ENCODE results near the gene SVIP.

SVIP gene, protein sequence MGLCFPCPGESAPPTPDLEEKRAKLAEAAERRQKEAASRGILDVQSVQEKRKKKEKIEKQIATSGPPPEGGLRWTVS

DNA sequence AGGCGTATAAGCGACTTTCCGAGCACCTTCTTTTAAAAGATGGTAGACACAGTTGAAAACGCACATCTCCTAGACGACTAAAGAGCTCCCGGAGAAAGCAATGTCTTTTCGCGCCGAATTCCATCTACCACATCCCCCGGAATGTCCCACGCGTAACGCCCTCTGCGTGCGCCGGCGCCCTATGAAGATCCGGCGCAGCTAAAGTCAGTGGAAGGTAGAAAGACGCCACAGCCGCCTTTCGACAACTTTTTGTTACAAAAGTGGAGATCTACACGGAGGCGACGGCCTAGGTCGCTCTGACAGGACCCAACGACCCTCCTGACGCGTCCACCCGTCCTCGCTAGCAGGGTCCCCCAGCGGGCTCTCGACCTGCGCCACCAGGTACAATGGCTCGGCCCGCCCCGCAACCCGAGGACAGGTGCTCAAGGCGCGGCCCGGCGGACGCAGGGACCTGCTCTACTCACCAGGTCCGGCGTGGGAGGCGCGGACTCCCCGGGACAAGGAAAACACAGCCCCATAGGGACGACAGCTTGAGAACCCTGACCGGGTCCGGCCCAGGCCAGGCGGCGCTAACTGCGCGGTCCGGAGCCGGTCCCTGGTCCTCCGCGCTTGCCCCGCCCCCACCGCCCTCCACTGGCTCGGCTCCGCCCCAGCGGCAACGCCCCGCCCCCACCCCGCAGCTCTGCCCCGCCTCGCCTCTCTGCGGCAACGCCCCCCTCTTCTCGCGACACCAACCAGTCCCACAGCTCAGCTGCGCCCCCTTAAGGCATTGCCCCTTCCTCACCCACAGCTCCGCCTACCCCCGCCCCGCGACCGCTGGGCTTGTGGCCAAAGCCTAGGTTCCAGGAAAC lies at the start of gene SVIP:
Gene SVIP, minus strand, starts transcription at position 571 of the 851 bp plus-strand sequence. Its CDS starts 53 bp downstream, at position 518.
- peak; percentile 85 for DNase-seq

DNA sequence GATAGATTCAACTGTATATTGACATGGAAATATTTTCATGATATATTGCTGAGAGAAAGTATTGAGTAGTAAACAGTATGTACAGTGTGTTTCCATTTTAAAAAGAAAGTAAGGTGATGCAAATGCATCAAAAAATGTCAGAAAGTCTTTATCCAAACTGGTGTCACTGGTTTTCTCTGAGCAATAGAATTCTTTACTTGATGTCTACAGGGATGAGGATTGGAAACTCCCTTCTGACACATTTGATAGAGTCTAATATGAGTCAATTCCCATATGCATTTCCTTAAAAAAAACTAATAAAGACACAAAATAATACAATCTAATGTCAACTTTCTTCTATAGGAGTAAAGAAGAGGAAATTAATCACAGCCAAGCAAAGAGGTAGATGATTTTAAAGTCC lies 49.0 kb upstream of the SVIP start:
- no peak for DNase-seq

DNA sequence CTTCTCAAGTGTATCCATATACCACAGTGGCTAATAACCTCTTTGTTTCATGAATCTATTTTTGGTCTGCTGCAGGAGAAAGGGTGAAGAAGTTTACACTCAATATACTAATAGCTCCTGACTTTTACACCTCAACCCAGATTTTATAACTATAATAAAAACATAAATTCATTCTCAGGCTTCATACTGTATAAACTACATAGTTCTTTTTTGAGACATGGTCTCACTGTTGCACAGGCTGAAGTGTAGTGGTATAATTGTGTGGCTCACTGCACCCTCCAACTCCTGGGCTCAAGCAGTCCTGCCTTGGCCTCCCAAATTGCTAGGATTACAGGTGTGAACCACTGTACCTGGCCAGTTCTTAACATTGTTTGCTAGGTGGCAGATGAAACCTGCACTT lies 48.4 kb upstream of the SVIP start:
- no peak for DNase-seq

DNA sequence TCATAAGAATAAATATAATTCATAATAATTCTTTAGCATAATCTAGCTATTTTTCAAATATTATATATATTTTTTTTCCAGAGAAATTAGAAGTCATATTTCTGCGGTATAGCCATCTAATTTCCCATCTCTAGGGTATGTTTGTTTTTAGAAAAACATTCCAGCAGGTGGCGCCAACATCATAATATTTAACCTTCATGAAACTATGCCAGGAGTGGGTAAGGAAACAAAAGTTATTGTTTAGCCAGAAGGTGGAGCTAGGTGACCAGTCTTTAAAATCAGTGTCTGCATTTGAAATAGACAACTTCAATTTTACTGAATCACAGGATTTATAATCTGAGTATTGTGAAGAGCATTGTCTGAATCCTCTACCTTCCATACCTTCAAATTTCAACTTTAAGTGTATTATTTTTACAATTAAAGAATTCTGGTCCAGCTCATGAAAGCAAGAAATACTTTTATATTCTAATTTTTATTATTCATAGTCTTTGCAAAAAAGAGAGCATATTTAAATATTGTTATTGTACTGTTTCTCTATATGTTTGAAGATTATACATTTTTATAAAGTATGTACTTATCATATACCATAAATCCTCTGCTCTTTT lies 46.4 kb upstream of the SVIP start:
- peak; percentile 84 for DNase-seq

DNA sequence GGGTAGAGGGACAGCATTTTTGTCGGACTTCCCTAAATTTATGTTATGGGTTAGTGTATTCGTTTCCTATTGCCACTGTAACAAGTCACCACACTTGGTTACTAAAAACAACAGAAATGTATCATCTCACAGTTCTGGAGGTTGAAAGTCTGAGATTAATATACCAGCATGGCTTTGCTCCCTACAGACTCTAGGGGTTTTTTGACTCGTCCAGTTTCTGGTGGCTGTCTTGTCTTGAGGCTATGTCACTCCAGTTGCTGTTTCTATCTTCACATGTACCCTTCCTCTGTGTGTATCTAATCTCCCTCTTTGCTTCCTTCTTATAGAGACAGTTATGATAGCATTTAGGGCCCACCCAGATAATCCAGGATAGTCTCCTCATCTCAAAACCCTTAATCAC lies 39.7 kb upstream of the SVIP start:
- no peak for DNase-seq

DNA sequence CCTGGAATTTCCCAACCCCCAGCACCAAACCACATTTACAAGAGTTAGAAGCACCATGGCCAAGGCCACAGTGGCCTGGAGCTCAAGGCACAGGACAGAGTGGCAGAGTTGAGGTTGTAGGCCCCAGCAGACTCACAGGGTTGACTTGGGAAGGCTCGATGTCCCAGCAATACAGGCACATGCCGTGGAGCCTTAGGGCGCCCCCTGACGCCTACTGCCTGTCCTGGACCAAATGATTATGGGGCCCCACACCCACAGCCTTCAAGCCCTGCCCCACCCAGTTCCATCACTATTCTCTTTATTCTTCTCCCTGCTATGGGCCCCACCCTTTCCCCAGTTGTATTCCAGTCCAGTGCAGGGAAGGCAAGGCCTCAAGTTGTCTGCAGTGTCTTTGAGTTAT lies 30.6 kb upstream of the SVIP start, which contains the start of gene CCDC179:
Gene CCDC179, minus strand, starts transcription at position 234 of the 400 bp plus-strand sequence. Its CDS starts 53 bp downstream, at position 181.
- DNase-seq: no peak

DNA sequence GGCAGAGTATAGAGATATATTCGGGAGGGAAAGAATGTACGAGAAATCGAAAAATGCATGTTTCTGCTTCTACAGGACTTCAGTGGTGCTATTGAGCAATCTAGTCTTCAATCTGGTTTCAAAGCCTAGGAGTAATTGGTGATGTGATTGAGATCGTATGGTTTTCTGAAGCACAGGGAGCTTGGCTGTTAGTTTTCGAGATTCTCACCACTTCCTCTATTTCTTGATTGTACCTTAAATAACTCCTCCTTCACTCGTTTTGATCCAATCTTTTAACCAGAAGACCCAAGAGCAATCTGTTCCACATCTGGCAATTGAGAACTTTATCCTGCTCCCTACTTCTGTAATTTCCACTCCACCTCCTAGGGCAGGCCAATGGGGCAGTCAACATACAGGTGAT lies 30.2 kb upstream of the SVIP start:
- DNase-seq: no peak

DNA sequence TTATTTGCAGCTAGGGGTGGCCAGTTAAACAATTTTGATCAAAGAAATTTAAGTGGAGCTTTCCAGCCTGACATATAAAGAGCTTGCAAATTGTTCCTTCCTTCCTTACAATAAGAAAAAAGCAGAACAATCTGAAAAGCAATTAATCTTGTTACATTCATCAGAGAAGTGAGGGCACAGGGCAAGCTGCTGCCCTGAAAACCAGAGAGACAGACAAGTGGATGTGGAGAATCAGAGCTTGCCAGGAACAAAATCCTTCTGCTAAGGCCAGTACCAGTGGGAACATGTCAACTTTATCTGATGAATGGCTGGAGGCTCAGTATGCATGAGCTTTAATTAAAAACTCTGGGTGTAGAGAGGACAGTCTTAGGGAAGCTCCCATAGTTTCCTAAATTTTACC lies 21.9 kb upstream of the SVIP start:
- DNase-seq: no peak

DNA sequence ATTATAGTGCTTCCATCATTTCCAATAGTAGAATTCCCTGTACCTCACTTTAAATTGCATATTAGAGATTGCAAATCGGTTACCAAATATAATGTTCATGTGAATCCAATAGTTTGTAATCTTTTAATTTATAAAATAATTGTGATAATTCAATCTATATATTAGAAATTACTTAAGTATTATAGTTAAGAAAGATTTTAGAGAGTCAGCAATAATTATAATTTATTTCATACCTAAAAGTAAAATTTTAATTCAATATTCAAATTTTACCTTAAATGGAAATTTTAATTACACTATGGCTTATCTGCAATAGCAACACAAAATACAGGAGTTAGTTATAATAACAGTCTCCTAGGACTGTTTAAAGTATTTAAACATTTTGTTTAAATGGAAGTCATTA lies 17.1 kb upstream of the SVIP start:
- DNase-seq: no peak

DNA sequence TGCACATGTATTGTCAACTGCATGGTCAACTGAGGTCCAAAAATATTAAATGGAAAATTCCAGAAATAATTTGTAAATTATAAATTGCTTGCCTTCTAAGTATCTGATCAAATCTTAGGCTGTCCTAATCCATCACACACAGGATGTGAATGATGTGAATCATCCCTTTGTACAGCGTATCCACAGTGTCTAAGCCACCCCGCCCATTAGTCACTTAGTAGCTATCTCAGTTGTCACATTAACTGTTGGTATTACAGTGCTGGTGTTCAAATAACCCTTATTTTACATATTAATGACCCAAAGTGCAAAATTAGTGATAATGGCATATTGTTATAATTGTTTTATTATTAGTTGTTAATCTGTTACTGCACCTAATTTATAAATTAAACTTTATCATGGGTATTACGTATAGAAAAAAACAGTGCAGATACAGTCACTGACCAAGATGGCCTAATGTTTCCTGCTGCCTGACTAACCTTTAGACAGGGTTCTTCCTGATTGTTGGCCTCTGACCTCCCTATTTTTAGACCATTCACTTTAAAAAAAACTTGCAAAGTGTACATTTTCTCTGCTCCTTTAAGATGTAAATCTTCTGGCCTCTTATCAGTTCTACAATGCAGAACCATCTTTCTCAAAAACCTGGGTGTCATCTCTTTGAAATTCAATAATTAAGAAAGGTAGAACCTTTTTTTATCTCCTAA lies 2.9 kb upstream of the SVIP start:
- DNase-seq: no peak

DNA sequence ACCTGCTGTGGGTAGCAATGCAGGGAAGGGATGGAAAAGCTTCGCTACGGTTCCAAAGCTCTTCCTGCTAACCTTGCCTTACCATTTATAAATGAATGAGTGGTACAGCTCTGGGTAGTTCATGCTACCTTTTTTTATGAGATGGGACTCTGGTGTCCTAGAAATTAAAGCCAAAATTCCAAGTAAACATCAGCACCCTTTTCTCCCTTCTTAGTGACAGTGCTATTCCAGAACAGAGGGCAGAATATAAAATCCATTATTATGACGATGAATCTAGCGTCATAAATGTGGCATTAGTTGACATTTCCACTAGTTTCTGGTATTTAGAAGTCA lies 447 bp upstream of the SVIP start:
- no peak for DNase-seq

DNA sequence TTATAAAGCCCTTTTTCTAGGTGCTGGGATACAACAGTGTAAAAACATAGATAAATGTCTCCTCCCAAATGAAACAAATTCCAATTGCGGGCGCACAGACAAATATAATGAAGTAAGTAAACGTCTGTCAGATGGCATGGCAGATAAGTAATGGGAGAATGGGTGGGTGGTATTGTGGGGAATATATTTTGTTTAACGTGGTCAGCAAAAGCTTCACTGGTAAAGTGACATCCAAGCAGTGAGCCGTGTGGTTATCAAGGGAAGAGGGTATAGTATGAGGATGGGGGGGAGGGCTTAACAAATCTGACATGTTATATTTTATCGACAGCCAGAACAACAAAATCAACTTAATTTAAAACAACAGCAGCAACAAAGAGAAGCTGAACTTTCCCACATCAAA lies 1.2 kb downstream of the SVIP start:
- DNase-seq: no peak

DNA sequence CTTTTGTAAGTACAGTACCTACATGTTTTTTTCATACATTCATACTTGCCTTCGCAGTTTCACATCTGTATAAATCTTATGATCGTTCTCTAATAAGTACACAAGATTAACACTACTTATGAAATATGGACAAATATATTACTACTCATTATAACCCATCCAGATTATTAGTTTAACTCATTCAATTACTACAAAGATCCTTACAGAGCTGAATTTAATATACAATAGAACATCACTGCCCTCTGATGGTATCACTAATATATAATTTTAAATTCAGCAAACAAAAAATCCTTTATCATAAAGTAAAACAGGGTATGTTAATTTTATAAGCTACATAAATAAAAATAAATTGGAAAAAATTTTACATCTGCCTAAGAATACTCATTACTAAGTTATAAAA lies 7.4 kb downstream of the SVIP start:
- DNase-seq: no peak

DNA sequence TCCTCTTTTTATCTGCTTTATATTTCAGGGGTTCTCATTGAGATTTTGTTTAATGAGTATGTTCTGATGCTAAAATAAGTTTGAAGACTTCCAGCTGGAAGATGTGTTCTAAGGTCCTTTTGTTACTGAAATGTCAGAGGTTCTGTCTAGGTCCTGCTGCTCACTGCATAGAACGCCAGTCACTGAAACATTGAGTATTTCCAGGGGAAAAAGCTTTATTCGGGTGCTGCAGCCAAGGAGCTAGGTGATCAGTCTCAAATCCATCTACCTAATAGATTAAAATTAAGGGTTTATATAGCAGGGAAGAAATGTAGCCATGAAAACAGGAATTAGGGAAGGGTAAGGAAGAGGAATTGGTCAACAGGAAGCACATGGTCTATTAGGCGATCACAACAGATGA lies 19.7 kb downstream of the SVIP start:
- no peak for DNase-seq

DNA sequence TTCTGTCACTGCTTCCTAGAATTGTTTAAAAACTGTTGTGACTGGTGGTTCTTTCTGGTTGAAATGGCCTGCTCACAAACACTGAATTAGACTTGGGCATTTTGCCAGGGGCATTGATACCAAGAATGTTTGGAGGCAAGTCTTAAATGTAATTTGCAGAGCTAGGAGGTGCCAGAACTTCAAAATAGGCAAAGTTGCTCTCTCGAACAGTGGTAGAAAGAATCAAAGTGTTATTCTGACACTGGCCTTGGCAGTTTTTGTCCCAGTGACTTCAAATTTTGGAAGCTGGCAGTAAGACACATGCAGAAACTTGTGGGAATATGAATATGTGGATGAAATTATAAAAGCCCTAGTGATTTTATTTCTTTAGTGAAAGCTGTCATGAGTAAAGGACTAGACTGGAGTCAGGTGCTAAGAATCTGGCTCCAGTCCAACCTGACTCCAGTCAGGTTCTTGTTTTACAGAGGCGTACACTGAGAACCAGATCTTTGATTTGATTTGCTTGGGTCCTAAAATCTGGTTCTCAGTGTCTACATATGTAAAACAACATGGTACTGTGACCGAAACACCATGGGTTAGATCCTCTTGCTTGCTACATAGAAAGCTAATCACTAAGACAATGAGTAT lies 20.9 kb downstream of the SVIP start:
- DNase-seq: no peak

DNA sequence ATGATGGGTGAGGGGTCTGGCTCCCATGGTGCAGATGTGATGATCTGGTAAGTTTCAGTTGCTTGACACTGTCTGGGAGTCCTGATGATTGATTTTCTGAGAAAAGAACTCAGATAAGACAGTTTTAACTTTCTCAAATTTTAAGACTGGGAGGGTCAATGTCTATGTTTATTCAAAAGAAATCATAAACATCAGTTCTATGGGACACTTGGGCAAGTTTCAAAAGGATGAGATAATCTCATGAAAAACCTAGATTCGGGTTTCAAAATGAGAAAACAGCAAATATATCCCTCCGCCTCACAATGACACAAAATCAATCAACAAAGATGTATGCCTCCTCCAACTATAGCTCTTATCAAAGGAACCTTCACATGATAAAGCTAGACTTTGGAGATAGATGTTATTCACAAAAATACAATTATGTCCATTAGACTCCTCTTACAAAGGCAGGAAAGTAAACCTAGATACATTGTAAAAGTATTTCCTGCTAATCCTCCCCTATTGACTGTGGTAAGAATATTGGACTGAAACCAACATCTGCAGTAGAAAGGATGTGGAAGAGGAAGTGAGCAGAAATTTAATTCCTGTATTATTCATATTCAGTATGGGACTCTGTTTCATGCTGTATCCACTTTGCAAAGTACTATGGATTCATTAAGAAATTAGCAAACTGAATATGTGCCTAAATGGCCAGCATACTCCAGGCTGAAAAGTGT lies 21.6 kb downstream of the SVIP start:
- peak; percentile 35 for DNase-seq

DNA sequence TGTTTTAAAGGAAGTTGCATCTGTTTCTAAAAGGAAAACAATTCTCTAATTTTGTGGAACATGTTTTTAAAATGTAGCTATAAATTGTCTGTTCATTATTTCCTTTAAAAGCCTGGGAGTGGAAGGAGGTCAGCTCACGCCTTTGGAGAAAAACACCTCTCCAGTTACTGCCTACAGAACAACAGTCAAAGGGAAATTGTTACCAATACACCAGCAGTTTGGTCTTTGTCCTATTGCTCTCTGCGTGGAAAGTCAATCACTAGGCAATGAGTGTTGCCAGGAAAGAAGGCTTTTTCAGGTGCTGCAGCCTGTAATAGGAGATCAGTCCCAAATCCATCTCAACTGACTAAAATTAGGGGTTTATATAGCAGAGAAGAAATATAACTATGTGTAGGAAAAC lies 22.2 kb downstream of the SVIP start:
- no peak for DNase-seq

DNA sequence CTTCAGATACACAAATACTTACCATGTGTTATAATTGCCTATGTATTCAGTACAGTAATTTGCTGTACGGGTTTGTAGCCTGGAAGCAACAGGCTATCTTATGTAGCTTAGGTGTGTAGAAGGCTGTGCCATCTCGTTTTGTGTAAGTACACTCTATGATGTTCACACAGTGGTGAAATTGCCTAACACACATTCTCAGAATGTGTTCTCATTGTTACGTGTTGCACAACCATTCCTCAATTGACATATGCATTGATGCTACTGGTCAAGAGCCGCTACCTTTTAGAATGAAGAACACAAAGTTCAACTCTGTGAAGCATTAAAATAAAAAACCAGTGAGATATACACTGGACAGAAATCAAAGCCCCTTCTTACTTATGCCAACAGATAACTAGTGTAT lies 26.7 kb downstream of the SVIP start:
- DNase-seq: no peak

DNA sequence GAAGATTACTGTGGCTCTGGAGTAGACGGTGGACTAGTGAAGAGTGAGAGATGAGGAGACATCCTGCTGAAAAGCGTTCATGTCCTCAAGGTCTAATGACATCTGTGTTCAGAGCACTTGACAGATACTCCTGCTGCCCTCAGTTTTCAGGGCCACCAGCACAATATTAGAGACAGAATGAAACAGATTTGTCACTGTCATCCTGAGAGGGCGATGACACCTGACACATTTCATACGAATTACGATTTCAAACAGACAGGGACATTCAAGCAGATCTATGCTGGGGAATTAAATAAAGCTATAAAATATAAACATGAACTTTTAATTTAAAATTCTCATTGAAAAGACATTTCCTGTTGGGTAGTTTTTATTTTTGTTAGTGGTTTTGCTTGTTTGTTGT lies 29.1 kb downstream of the SVIP start:
- no peak for DNase-seq

DNA sequence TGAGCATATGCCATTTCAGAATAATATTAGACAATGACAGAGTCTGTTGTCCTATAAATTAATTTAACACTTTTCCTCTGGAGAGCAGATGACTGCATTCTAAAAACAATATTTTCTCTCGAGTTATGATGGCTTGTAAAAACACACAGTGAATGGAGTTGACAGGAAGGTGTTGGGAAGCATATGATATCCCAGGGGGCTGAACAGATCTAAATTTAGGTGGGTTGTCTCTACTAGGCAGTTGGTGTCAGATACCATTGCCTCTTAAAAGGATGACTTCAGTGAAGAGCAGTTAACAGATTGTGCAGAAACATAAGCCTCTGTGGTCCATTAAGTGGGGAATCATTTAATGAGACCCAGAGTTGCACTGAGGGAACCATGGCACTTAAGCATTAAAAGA lies 30.7 kb downstream of the SVIP start:
- DNase-seq: no peak

DNA sequence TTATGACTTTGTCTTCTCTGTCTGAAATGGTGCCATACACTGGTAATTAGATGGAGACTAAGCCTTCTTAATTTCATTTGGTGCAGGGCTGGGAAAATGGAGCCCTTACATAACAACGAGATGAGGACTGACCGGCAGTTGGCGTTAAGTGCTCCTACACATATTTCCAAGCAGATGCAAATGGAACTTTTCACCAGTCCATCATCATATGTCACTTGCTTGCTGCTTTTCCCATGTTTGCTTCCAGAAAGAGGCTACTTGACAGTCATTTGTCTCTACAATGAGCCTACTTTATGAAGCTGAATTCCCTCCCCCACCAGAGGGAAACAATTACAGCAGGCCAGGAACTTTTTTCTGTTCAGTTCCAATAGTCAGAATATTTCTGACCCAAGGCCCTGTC lies 32.6 kb downstream of the SVIP start:
- no peak for DNase-seq

DNA sequence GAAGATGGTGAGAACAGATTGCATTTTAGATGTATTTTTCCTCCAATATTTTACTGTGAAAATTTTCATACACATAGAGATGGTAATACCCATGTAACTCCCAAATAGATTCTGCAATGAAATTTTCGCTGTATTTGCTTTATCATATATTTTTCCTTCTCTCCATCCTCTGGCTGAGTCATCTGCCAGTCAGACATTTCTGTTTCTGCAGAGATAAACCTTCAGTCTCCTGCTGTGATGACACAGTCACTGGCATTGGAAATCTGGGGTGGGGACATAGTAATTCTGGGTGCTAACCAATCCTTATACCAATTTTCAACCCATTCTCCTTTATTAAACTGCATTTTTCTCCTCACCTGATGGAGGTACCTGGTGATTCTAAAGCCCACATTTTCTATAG lies 33.7 kb downstream of the SVIP start:
- DNase-seq: no peak

DNA sequence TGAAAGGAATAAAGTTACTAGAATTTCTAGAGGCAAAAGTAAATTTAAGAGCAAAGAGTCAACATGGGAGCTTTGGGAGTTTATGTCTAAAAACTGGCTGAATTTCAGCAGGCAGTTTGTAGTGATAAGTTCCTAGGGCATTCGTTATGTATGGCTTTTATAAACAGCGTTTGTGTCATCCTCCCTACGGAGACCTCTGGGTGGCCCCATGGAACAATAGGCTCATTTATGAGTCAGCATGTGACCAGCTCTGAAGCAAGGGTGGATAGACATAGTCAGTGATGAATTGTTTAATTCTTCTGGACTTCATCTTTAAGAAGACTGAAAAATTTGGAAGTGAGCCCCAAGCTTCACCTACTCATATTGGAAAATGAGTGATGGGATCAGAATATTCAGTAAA lies 37.1 kb downstream of the SVIP start:
- DNase-seq: peak; percentile 39

Measured in fibroblast of skin of right quadriceps (primary cell).